ENCODE measurements around the gene IFRD1. TPM values are rescaled to one million over a fixed set of nuclear protein-coding genes. Genes with fewer than 3 reads are reported as not detected.

IFRD1 gene
- total RNA-seq, 1 experiment from 2014 or later, result 78.8 TPM

DNA sequence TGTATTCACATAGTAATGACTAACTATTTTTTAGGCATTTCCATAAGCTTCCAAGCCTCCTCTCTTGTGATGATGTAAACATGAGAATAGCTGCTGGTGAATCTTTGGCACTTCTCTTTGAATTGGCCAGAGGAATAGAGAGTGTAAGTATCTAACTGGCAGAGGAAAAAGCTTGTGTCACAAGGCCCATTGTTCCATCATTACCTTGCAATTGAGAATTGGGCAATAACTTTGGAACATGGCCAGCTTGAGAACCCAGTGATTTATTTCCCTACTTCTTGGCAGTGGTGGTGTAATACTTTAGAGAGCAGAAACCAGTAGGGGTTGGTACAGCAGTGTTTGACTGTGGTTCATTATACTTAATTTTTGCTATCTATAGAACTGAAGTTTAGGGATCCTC is 12.0 kb downstream of the IFRD1 start:
- Mint-ChIP-seq H3K9me3 (ENCODE audit: unreplicated experiment) (no peaks in the 10 kb centered on the region), H3K4me1 (ENCODE audit: low read depth, unreplicated experiment) (no peaks in the 10 kb centered on the region), H3K36me3 (ENCODE audit: insufficient read depth, unreplicated experiment) (peaks cover 82% of the 10 kb centered on the region), H3K27ac (ENCODE audit: unreplicated experiment) (no peak overlapping the region), H3K4me3 (ENCODE audit: unreplicated experiment) (no peak overlapping the region), H3K27me3 (ENCODE audit: insufficient read depth, unreplicated experiment) (no peaks in the 10 kb centered on the region)
- no TSS peak for BruUV-seq (replicated peaks)
- Histone ChIP-seq H3K4me1 (no peaks in the 10 kb centered on the region), H3K36me3 (ENCODE audit: control insufficient read depth, insufficient read depth, low read length) (no peaks in the 10 kb centered on the region), H3K4me3 (ENCODE audit: low read depth, low read length) (no peak overlapping the region), H3K9me3 (no peaks in the 10 kb centered on the region), H3K27me3 (replicated peaks; ENCODE audit: control insufficient read depth, insufficient read depth, low read length) (no peaks in the 10 kb centered on the region)
- intact Hi-C loops (cut with micrococcal nuclease; ENCODE audit: unreplicated experiment), result no loop called here
- TF ChIP-seq, protein P1, sequence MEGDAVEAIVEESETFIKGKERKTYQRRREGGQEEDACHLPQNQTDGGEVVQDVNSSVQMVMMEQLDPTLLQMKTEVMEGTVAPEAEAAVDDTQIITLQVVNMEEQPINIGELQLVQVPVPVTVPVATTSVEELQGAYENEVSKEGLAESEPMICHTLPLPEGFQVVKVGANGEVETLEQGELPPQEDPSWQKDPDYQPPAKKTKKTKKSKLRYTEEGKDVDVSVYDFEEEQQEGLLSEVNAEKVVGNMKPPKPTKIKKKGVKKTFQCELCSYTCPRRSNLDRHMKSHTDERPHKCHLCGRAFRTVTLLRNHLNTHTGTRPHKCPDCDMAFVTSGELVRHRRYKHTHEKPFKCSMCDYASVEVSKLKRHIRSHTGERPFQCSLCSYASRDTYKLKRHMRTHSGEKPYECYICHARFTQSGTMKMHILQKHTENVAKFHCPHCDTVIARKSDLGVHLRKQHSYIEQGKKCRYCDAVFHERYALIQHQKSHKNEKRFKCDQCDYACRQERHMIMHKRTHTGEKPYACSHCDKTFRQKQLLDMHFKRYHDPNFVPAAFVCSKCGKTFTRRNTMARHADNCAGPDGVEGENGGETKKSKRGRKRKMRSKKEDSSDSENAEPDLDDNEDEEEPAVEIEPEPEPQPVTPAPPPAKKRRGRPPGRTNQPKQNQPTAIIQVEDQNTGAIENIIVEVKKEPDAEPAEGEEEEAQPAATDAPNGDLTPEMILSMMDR (IDR thresholded peaks at IDR 0.05; ENCODE audit: insufficient read depth in 1 of 2, low read depth in 1 of 2, low read length in 1 of 2, severe bottlenecking in 1 of 2, unreplicated experiment in 1 of 2), result no peak
- POLR2A ChIA-PET, result no interaction called here
- DNase-seq, result no peak
- CTCF ChIA-PET, result no interaction called here

- Histone ChIP-seq H3K27me3 (replicated peaks; ENCODE audit: control insufficient read depth, insufficient read depth, low read length) (no peaks in the 10 kb centered on the region), H3K4me3 (ENCODE audit: low read depth, low read length) (no peak overlapping the region), H3K4me1 (no peaks in the 10 kb centered on the region), H3K9me3 (no peaks in the 10 kb centered on the region), H3K36me3 (ENCODE audit: control insufficient read depth, insufficient read depth, low read length) (no peaks in the 10 kb centered on the region; the same call in 1 of the 2 replicates)
- intact Hi-C loops (cut with micrococcal nuclease; ENCODE audit: unreplicated experiment), result no loop called here
- TF ChIP-seq, protein P1 (IDR thresholded peaks at IDR 0.05; ENCODE audit: insufficient read depth in 1 of 2, low read depth in 1 of 2, low read length in 1 of 2, severe bottlenecking in 1 of 2, unreplicated experiment in 1 of 2), result no peak
- no peak overlapping the region for H3K27ac Mint-ChIP-seq (ENCODE audit: unreplicated experiment)
- no peaks in the 10 kb centered on the region for H3K27me3 Mint-ChIP-seq (ENCODE audit: insufficient read depth, unreplicated experiment)
- H3K4me1 Mint-ChIP-seq (ENCODE audit: low read depth, unreplicated experiment), result no peaks in the 10 kb centered on the region
- peaks cover 81% of the 10 kb centered on the region for H3K36me3 Mint-ChIP-seq (ENCODE audit: insufficient read depth, unreplicated experiment)
- no peaks in the 10 kb centered on the region for H3K9me3 Mint-ChIP-seq (ENCODE audit: unreplicated experiment)
- no TSS peak for BruUV-seq (replicated peaks)
- CTCF ChIA-PET, result no interaction called here
- no peak overlapping the region for H3K4me3 Mint-ChIP-seq (ENCODE audit: unreplicated experiment)
- DNase-seq, result no peak
- POLR2A ChIA-PET, result no interaction called here
Observed at GRCh38 chr7:112467867-112468266, 17.6 kb downstream of the IFRD1 start.

GRCh38 chr7:112470194-112470593 is 19.9 kb downstream of the IFRD1 start:
- intact Hi-C loops (cut with micrococcal nuclease; ENCODE audit: unreplicated experiment), result no loop called here
- Histone ChIP-seq H3K9me3 (no peaks in the 10 kb centered on the region), H3K4me3 (ENCODE audit: low read depth, low read length) (no peak overlapping the region), H3K27me3 (replicated peaks; ENCODE audit: control insufficient read depth, insufficient read depth, low read length) (no peaks in the 10 kb centered on the region), H3K4me1 (no peaks in the 10 kb centered on the region), H3K36me3 (ENCODE audit: control insufficient read depth, insufficient read depth, low read length) (no peaks in the 10 kb centered on the region; the same call in 1 of the 2 replicates)
- Mint-ChIP-seq H3K27me3 (ENCODE audit: insufficient read depth, unreplicated experiment) (no peaks in the 10 kb centered on the region), H3K4me3 (ENCODE audit: unreplicated experiment) (no peak overlapping the region), H3K4me1 (ENCODE audit: low read depth, unreplicated experiment) (no peaks in the 10 kb centered on the region), H3K9me3 (ENCODE audit: unreplicated experiment) (no peaks in the 10 kb centered on the region), H3K27ac (ENCODE audit: unreplicated experiment) (no peak overlapping the region), H3K36me3 (ENCODE audit: insufficient read depth, unreplicated experiment) (peaks cover 80% of the 10 kb centered on the region)
- DNase-seq, result no peak
- TF ChIP-seq, protein P1 (IDR thresholded peaks at IDR 0.05; ENCODE audit: insufficient read depth in 1 of 2, low read depth in 1 of 2, low read length in 1 of 2, severe bottlenecking in 1 of 2, unreplicated experiment in 1 of 2), result no peak
- no TSS peak for BruUV-seq (replicated peaks)
- ChIA-PET CTCF (interaction anchor here (0.6 kb wide), 2 partner anchors 168 to 510 kb away, joined by 3 to 5 read pairs; no protein-coding TSS in a partner anchor), POLR2A (interaction anchor here (0.6 kb wide), 1 partner anchor 20 kb away, joined by 3 read pairs; the partner anchor contains the start of gene IFRD1)

All from Caco-2 (cell line).